ENCODE results near the gene CCSER1. TPM values are rescaled to one million over a fixed set of nuclear protein-coding genes. Genes with fewer than 3 reads are reported as not detected.
"Not testable (repeated sequence)": the region's sequence is repeated elsewhere in the genome, so short reads cannot be mapped to it uniquely, and the experiment has no call there.

CCSER1 gene
- total RNA-seq, 1 donor from 2014 or later, result 15.7 TPM

- Mint-ChIP-seq H3K36me3 (ENCODE audit: unreplicated experiment) (no peaks in the 10 kb centered on the region), H3K4me1 (ENCODE audit: low read depth, unreplicated experiment) (peaks cover 5% of the 10 kb centered on the region), H3K9me3 (ENCODE audit: unreplicated experiment) (peaks cover 2% of the 10 kb centered on the region), H3K4me3 (ENCODE audit: unreplicated experiment) (no peak overlapping the region), H3K27ac (ENCODE audit: unreplicated experiment) (no peak overlapping the region), H3K27me3 (ENCODE audit: unreplicated experiment) (no peaks in the 10 kb centered on the region)
- no peak for DNase-seq
- TF ChIP-seq CTCF (IDR thresholded peaks at IDR 0.05; ENCODE audit: partially characterized antibody, unreplicated experiment), result no peak
These were observed 1234.9 kb downstream of the CCSER1 start for GRCh38 chr4:91362125-91362524.

GRCh38 chr4:91366554-91366953 lies 1239.4 kb downstream of the CCSER1 start:
- H3K4me3 Mint-ChIP-seq (ENCODE audit: unreplicated experiment), result no peak overlapping the region
- H3K36me3 Mint-ChIP-seq (ENCODE audit: unreplicated experiment), result no peaks in the 10 kb centered on the region
- DNase-seq, result no peak
- H3K27me3 Mint-ChIP-seq (ENCODE audit: unreplicated experiment), result no peaks in the 10 kb centered on the region
- H3K9me3 Mint-ChIP-seq (ENCODE audit: unreplicated experiment), result no peaks in the 10 kb centered on the region
- no peak for TF ChIP-seq CTCF (IDR thresholded peaks at IDR 0.05; ENCODE audit: partially characterized antibody, unreplicated experiment)
- H3K27ac Mint-ChIP-seq (ENCODE audit: unreplicated experiment), result no peak overlapping the region
- peaks cover 5% of the 10 kb centered on the region for H3K4me1 Mint-ChIP-seq (ENCODE audit: low read depth, unreplicated experiment)

- Mint-ChIP-seq H3K36me3 (ENCODE audit: unreplicated experiment) (no peaks in the 10 kb centered on the region), H3K27ac (ENCODE audit: unreplicated experiment) (no peak overlapping the region), H3K4me1 (ENCODE audit: low read depth, unreplicated experiment) (no peaks in the 10 kb centered on the region), H3K27me3 (ENCODE audit: unreplicated experiment) (no peaks in the 10 kb centered on the region), H3K9me3 (ENCODE audit: unreplicated experiment) (no peaks in the 10 kb centered on the region), H3K4me3 (ENCODE audit: unreplicated experiment) (no peak overlapping the region)
- DNase-seq, result no peak
- no peak for TF ChIP-seq CTCF (IDR thresholded peaks at IDR 0.05; ENCODE audit: partially characterized antibody, unreplicated experiment)
These were observed 1241.9 kb downstream of the CCSER1 start for GRCh38 chr4:91369116-91369515.

- TF ChIP-seq CTCF (IDR thresholded peaks at IDR 0.05; ENCODE audit: partially characterized antibody, unreplicated experiment), result no peak
- Mint-ChIP-seq H3K4me3 (ENCODE audit: unreplicated experiment) (no peak overlapping the region), H3K36me3 (ENCODE audit: unreplicated experiment) (no peaks in the 10 kb centered on the region), H3K27ac (ENCODE audit: unreplicated experiment) (no peak overlapping the region), H3K4me1 (ENCODE audit: low read depth, unreplicated experiment) (no peaks in the 10 kb centered on the region), H3K27me3 (ENCODE audit: unreplicated experiment) (no peaks in the 10 kb centered on the region), H3K9me3 (ENCODE audit: unreplicated experiment) (no peaks in the 10 kb centered on the region)
- no peak for DNase-seq
These were observed 1246.4 kb downstream of the CCSER1 start for GRCh38 chr4:91373546-91373945.

DNA sequence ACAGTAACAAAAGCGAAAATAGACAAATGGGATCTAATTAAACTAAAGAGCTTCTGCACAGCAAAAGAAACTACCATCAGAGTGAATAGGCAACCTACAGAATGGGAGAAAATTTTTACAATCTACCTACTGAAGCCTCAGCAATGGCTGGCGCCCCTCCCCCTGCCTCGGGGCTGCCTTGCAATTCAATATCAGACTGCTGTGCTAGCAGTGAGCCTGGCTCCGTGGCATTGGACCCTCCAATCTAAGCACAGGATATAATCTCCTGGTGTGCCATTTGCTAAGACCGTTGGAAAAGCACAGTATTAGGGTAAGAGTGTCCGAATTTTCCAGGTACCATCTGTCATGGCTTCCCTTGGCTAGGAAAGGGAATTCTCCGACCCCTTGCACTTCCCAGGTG lies 1278.2 kb downstream of the CCSER1 start:
- not testable (repeated sequence) for H3K4me3 Mint-ChIP-seq (ENCODE audit: unreplicated experiment); H3K4me1 Mint-ChIP-seq (ENCODE audit: low read depth, unreplicated experiment); H3K9me3 Mint-ChIP-seq (ENCODE audit: unreplicated experiment); DNase-seq; H3K27ac Mint-ChIP-seq (ENCODE audit: unreplicated experiment); H3K36me3 Mint-ChIP-seq (ENCODE audit: unreplicated experiment); H3K27me3 Mint-ChIP-seq (ENCODE audit: unreplicated experiment)

DNA sequence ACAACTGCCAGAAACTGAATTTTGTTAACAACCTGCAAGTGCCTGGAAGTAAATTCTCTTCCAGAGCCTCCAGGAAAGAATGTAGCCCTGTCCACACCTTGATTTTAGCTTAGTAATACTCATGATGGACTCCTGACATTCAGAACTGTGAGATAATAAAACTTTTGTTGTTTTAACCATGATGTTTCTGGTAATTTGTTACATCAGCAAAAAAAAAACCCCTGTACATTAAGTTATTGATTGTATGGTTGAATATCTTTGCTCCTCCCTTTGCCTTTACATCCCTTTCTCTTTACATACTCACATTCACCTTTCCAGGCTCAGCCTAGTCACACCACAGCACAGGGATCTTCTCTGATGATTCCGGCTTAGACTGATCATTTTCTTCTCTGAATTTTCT lies 1294.8 kb downstream of the CCSER1 start:
- peaks cover 4% of the 10 kb centered on the region for H3K9me3 Mint-ChIP-seq (ENCODE audit: unreplicated experiment)
- H3K27me3 Mint-ChIP-seq (ENCODE audit: unreplicated experiment), result no peaks in the 10 kb centered on the region
- no peaks in the 10 kb centered on the region for H3K4me1 Mint-ChIP-seq (ENCODE audit: low read depth, unreplicated experiment)
- H3K27ac Mint-ChIP-seq (ENCODE audit: unreplicated experiment), result no peak overlapping the region
- H3K36me3 Mint-ChIP-seq (ENCODE audit: unreplicated experiment), result no peaks in the 10 kb centered on the region
- DNase-seq, result no peak
- H3K4me3 Mint-ChIP-seq (ENCODE audit: unreplicated experiment), result no peak overlapping the region
- no peak for TF ChIP-seq CTCF (IDR thresholded peaks at IDR 0.05; ENCODE audit: partially characterized antibody, unreplicated experiment)
